ENCODE data around the gene PKIB. TPM values are rescaled to one million over a fixed set of nuclear protein-coding genes. Genes with fewer than 3 reads are reported as not detected.
"Not testable (repeated sequence)": the region's sequence is repeated elsewhere in the genome, so short reads cannot be mapped to it uniquely, and the experiment has no call there.

Gene PKIB
- total RNA-seq, 4 donors from 2014 or later = 4.3 to 13.3 (median 10.4) TPM

DNA sequence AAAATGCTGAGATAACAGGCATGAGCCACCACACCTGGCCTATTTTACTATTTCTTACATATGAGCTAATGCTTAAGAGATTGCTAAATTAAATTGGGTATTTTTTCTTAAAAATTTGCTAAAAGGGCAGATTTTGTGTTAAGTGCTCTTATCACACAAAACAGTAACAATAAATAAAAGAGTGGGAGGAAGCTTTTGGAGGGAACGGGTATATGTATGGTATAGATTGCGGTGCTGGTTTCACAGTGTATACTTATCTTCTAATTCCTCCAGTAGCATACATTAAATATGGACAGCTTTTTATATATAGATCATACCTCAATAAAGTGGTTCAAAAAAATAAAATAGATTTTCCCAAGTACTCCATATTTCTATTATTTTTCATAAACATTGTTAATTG, 129.9 kb downstream of the PKIB start:
- intact Hi-C loops (cut with DNase I; ENCODE audit: low total_unique reads) = no loop called here
- DNase-seq (ENCODE audit: low spot score in 2 of 2) = no peak
- WGBS, 2 donors = 98% methylated on average over 2 of the region's 2 CpGs
- no peak for TF ChIP-seq POLR2A (IDR thresholded peaks at IDR 0.05)
- TF ChIP-seq, protein P1, sequence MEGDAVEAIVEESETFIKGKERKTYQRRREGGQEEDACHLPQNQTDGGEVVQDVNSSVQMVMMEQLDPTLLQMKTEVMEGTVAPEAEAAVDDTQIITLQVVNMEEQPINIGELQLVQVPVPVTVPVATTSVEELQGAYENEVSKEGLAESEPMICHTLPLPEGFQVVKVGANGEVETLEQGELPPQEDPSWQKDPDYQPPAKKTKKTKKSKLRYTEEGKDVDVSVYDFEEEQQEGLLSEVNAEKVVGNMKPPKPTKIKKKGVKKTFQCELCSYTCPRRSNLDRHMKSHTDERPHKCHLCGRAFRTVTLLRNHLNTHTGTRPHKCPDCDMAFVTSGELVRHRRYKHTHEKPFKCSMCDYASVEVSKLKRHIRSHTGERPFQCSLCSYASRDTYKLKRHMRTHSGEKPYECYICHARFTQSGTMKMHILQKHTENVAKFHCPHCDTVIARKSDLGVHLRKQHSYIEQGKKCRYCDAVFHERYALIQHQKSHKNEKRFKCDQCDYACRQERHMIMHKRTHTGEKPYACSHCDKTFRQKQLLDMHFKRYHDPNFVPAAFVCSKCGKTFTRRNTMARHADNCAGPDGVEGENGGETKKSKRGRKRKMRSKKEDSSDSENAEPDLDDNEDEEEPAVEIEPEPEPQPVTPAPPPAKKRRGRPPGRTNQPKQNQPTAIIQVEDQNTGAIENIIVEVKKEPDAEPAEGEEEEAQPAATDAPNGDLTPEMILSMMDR (IDR thresholded peaks at IDR 0.05) = no peak
- H3K4me3 ChIP-seq (ENCODE audit: low read depth, poor library complexity, severe bottlenecking) = no peak overlapping the region

DNA sequence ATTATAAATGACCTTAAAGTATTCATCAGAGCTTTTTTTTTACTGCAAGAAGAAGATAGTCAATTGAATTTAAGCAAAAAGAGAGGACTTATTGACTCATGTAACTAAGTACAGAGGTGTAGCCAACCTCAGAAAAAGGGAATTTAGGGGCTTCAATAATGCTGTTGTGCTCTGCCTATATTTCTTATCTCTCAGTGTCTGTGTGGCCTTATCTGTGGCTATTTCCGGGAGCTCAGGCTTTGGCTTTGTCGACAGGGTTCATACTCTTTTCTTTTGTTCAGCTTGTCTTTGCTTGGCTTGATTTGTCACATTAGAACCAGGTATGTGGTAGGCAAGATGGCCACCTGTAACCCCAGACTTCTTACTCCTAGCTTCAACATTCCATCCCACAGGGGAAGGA, 130.7 kb downstream of the PKIB start:
- H3K4me3 ChIP-seq (ENCODE audit: low read depth, poor library complexity, severe bottlenecking) = no peak overlapping the region
- intact Hi-C loops (cut with DNase I; ENCODE audit: low total_unique reads) = no loop called here
- no peak for DNase-seq (ENCODE audit: low spot score in 2 of 2)
- WGBS, 2 donors = 91 to 92% methylated on average over 2 of the region's 2 CpGs
- no peak for TF ChIP-seq POLR2A (IDR thresholded peaks at IDR 0.05)
- TF ChIP-seq, protein P1 (IDR thresholded peaks at IDR 0.05) = no peak

DNA sequence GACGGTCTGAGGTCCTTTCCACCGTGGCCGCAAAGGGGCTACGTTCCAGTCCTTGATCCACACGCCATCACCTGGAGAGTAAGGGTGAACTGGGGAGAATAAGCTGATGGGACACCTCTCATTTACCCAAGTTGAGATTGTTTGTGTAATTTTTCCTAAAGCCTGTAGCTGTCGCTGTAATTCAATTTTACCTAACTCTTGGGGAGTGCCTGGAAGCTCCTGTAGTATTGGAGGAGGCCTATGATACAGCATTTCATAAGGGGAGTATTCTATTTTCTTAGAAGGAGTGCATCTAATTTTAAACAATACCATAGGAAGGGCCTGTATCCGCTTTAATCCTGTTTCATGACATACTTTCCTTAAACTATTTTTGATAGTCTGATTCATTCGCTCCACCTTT, 134.0 kb downstream of the PKIB start:
- DNase-seq (ENCODE audit: low spot score in 2 of 2); intact Hi-C loops (cut with DNase I; ENCODE audit: low total_unique reads); H3K4me3 ChIP-seq (ENCODE audit: low read depth, poor library complexity, severe bottlenecking): not testable (repeated sequence)
- 37 to 46% methylated on average over 8 of the region's 8 CpGs for WGBS, 2 donors

DNA sequence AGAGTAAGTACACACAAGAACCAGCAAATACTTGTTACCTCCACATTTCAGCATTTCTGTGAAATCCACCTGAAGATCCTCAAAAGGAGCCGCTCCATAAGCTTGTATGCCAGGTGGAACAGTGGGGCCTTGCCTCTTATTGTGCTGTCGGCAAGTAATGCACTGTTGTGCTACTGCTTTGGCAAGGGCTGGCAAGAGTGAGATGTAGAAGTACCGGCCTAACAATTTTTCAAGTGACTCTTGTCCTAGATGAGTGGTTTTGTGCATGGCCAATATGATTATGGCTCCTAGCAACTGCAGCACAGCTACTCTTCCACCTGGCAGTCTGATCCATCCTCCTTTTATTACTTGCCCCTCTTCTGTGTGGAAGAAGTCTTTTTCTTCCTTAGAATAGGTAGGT, 134.7 kb downstream of the PKIB start:
- not testable (repeated sequence) for DNase-seq (ENCODE audit: low spot score in 2 of 2); H3K4me3 ChIP-seq (ENCODE audit: low read depth, poor library complexity, severe bottlenecking)
- 75 to 89% methylated on average over 3 of the region's 3 CpGs for WGBS, 2 donors
- intact Hi-C loops (cut with DNase I; ENCODE audit: low total_unique reads) = loop anchor here (5.0 kb wide), 1 partner anchor 92 kb away; no protein-coding TSS in a partner anchor

DNA sequence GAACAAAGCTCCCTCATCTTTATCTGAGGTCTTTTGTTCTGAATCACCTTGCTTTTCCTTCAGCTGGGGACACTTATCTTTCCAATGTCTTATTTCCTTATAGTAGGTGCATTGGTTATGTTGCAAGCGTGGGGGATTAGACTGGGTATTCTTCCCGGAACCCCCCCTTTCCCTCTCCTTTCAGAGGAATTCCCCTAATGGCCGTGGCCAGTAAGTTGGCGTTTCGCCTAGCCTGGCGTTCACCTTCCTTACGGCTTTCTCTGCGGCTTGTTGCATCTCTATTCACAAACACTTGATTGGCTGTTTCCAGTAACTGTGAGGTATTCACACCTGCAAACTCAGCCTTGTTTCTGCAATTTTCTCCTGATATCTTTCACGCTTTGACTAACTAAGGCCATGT, 136.5 kb downstream of the PKIB start:
- TF ChIP-seq, protein P1 (IDR thresholded peaks at IDR 0.05) = no peak
- TF ChIP-seq POLR2A (IDR thresholded peaks at IDR 0.05) = no peak
- H3K4me3 ChIP-seq (ENCODE audit: low read depth, poor library complexity, severe bottlenecking) = no peak overlapping the region
- WGBS, 2 donors = 88 to 89% methylated on average over 9 of the region's 9 CpGs
- intact Hi-C loops (cut with DNase I; ENCODE audit: low total_unique reads) = loop anchor here (5.0 kb wide), 1 partner anchor 91 kb away; no protein-coding TSS in a partner anchor
- no peak for DNase-seq (ENCODE audit: low spot score in 2 of 2)

DNA sequence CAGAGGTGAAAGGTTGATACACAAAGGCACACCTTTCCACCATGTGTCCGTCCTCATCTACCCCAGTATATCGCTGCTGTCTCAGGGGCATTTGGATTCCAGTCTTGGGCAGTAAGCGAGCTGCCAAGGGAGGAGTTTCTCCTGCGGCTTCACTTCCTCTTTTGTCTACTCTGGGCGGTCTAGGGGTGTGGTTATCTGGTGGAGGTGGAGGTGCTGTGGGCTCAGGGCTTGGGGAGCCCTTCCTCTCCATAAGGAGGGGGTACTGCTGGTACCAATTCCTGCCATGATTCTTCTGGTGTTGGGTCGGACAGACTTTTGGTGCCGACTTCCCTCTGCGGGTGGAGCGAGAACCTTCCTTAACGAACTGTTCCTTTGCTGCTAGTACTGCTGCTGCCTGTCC, 137.4 kb downstream of the PKIB start:
- DNase-seq (ENCODE audit: low spot score in 2 of 2) = no peak
- TF ChIP-seq, protein P1 (IDR thresholded peaks at IDR 0.05) = no peak
- no peak for TF ChIP-seq POLR2A (IDR thresholded peaks at IDR 0.05)
- 90 to 93% methylated on average over 10 of the region's 10 CpGs for WGBS, 2 donors
- no peak overlapping the region for H3K4me3 ChIP-seq (ENCODE audit: low read depth, poor library complexity, severe bottlenecking)
- intact Hi-C loops (cut with DNase I; ENCODE audit: low total_unique reads) = loop anchor here (5.0 kb wide), 1 partner anchor 90 kb away; no protein-coding TSS in a partner anchor

DNA sequence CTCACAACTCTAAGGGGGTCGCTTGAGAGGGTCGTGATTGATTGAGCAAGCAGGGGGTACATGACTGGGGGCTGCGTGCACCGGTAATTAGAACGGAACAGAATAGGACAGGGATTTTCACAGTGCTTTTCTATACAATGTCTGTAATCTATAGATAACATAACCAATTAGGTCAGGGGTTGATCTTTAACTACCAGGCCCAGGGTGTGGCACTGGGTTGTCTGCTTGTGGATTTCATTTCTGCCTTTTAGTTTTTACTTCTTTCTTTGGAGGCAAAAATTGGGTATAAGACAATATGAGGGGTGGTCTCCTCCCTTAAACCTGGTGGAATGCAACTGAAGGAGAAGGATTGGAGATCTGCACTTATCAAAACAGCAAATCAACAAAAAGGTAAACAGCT, 138.7 kb downstream of the PKIB start:
- not testable (repeated sequence) for DNase-seq (ENCODE audit: low spot score in 2 of 2); H3K4me3 ChIP-seq (ENCODE audit: low read depth, poor library complexity, severe bottlenecking)
- intact Hi-C loops (cut with DNase I; ENCODE audit: low total_unique reads) = loop anchor here (5.0 kb wide), 1 partner anchor 88 kb away; no protein-coding TSS in a partner anchor
- WGBS, 2 donors = 33 to 53% methylated on average over 5 of the region's 5 CpGs

Measured in lower leg skin (tissue), 4 donors.